HG02970 (cell line): ENCODE results near the gene RRP15.
A peak's percentile ranks its signal among the peaks of the same experiment; 100 is the strongest.

Source experiments
- ATAC-seq: cut with Tn5 transposase; IDR thresholded peaks from one replicate; pipeline ENCODE4 v1.9.1; 2021; ENCODE audit warnings: mild to moderate bottlenecking, moderate library complexity, moderate number of reproducible peaks; ENCODE audit not compliant: unreplicated experiment, low FRiP score

RRP15 gene, protein sequence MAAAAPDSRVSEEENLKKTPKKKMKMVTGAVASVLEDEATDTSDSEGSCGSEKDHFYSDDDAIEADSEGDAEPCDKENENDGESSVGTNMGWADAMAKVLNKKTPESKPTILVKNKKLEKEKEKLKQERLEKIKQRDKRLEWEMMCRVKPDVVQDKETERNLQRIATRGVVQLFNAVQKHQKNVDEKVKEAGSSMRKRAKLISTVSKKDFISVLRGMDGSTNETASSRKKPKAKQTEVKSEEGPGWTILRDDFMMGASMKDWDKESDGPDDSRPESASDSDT

GRCh38 chr1:218284917-218285635 lies at the start of gene RRP15:
Gene RRP15 (plus strand): TSS chr1:218285293. CDS start chr1:218285317, 24 bp downstream.
- peak; percentile 99 for ATAC-seq

DNA sequence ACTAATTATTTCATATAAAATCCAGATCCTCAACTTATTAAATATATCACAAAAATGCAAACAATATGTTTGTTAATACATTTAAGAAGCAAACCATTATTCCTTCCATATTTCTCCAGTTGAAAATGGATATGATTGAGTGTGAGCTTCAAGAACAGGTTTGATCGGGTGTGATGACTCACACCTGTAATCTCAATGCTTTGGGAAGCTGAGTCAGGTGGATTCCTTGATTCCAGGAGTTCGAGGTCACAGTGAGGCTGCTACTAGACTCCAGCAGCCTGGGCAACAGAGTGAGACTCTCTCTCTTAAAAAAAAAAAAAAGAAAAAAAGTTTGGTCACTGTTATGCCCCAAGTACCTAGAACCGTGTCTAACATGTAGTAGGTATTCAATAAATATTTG lies 42.9 kb upstream of the RRP15 start:
- ATAC-seq: no peak

- ATAC-seq: no peak
Measured at GRCh38 chr1:218247339-218247738, 37.8 kb upstream of the RRP15 start.

- ATAC-seq: no peak
Measured at GRCh38 chr1:218249338-218250140, 35.6 kb upstream of the RRP15 start.

DNA sequence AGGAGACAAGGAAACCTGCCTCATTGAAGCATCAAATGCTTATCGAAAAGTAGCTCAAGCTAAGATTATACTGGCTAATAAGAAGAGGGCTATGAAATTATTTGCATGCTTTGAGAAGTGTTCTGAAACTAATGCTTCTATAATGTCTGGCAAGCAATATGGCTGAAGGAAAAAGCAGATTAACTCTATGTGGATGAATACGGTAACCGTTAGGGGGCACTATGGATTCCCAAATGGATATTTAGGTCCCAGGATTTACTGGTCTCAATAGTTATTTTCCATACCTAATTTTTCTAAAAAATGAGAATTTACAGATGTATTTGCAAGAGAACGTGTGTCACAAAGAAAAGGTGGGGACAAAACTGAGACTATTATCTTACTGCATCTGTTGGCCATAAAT lies 34.6 kb upstream of the RRP15 start:
- ATAC-seq: no peak

- no peak for ATAC-seq
Measured at GRCh38 chr1:218254296-218254946, 30.7 kb upstream of the RRP15 start.

DNA sequence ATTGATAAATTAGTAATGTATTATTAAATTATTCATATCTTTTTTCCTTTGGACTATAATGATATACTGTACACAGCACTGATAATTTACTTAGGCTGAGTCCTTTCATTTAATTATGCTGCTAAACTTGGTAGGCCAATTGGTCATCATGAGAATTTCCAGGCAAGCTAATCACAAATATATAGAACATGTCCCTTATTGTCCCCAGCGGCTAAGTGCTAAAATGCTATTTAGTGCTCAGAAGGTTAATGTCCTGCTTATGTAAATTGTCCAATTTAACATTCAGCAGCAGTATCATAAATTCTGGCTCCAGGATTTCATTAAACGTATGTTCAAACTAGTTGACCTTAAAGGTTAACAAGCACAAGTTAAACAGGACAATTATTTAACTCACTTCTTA lies 30.0 kb upstream of the RRP15 start:
- ATAC-seq: no peak

DNA sequence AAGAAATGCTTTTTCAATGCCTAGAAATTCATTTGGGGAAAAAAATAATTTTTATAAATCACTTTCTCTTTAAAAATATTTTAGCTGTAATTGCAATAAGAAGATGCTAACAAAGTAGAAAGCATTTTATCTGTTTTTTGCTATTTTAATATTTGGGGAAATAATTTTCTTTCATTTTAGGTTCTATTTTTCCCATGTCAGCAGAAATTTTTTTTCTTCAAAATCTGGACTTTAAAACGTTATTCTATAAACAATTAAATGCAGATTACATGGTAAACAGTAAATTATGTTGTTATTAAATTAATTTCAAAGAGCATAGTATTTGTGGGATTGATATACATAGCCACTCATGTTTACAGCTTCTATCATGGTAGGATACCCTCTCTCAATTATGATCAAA lies 27.7 kb upstream of the RRP15 start:
- ATAC-seq: no peak

- no peak for ATAC-seq
Measured at GRCh38 chr1:218257971-218258370, 27.1 kb upstream of the RRP15 start.

DNA sequence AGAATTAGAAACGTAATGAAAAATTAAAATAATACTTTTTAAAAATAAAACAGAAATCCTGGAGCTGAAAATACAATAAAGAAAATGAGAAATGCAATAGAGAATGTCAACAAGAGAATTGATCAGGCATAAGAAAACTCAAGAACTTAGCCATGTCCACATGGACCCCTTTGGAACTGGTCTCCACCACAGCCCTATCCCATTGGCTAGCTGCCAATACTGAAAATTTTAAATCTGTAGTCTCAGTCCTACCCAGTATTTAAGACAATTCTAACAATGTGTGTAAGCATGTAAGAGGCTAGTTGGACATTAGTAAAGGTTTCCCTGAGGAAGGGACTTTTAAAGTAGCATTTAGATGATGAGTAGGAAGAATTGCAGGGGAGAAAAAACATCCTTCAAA lies 25.8 kb upstream of the RRP15 start:
- no peak for ATAC-seq

- ATAC-seq: no peak
Measured at GRCh38 chr1:218259800-218260199, 25.3 kb upstream of the RRP15 start.

DNA sequence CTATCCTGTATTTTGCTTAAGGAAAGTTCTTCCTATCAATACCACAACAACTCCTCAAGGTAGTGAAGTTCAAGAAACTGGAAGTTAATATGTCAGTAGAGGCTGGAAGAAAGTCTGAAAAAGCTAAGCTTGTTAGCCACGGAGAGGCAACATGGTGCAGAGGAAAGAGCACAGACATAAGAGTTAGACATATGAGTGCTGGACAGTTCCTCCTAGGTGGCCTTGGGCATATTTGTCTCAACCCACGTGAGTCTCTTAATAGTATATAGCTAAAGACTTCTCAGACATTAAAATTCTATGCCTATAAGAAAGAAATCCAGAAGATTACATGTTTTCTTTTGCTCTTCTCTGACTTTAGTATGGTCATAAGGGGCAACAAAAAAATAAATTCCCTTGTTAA lies 22.8 kb upstream of the RRP15 start:
- ATAC-seq: no peak

- ATAC-seq: no peak
Measured at GRCh38 chr1:218266356-218266755, 18.7 kb upstream of the RRP15 start.

- no peak for ATAC-seq
Measured at GRCh38 chr1:218272366-218272765, 12.7 kb upstream of the RRP15 start.

- ATAC-seq: no peak
Measured at GRCh38 chr1:218273762-218274479, 11.2 kb upstream of the RRP15 start.

DNA sequence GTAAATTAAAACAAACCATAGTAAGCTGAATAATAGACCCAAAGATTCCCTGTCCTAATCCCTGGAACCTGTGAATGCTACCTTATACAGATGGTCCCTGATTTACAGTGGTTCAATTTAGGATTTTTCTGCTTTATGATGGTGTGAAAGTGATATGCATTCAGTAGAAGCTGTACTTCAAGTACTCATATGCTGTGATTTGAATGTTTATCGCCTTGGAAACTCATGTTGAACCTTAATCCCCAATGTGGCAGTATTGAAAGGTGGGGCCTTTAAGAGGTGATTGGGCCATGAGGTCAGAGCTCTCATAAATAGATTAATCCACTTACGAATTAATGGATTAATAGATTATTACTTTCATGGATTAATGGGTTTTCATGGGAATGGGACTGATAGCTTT lies 10.6 kb upstream of the RRP15 start:
- ATAC-seq: no peak

DNA sequence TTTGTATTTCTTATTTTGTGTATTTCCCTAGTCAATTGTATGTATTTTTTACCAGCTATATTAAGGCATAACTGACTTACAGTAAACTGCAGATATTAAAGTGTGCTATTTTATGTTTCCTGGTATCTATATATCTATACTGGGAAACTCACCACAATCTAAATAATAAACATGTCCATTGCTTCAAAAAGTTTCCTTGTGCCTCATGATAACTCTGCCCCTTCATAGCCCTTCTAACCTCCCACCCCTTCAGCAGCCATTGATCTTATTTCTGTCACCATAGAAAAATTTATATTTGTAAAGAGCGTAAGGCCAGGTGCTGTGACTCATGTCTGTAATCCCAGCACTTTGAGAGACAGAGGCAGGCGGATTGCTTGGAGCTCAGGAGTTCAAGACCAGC lies 9.3 kb upstream of the RRP15 start:
- ATAC-seq: no peak

GRCh38 chr1:218281285-218281684 lies 3.8 kb upstream of the RRP15 start:
- ATAC-seq: no peak

GRCh38 chr1:218284377-218284916 lies 646 bp upstream of the RRP15 start:
- ATAC-seq: no peak

DNA sequence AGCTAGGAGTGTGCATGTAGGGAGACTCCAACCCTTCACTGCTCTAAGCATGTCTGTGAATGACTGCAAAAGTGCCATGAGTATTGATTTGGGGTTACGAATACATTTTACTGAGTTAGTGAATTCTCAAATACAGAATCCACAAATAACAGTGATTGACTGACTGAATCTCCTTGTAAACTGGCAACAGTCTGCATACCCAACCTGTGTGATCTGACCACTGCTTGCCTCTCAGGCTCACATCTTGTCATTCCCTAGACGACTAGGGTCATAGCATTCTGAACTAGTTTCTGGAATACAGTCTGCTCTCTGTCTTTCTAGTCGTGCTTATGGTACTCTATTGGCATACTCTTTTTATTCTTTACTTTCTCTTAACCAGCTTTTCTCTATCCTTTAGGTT lies 7.4 kb downstream of the RRP15 start:
- ATAC-seq: no peak
